ENCODE data around the gene RYR1. TPM values are rescaled to one million over a fixed set of nuclear protein-coding genes. Genes with fewer than 3 reads are reported as not detected.

Gene RYR1
- total RNA-seq, 6 experiments from 2014 or later: not detected

DNA sequence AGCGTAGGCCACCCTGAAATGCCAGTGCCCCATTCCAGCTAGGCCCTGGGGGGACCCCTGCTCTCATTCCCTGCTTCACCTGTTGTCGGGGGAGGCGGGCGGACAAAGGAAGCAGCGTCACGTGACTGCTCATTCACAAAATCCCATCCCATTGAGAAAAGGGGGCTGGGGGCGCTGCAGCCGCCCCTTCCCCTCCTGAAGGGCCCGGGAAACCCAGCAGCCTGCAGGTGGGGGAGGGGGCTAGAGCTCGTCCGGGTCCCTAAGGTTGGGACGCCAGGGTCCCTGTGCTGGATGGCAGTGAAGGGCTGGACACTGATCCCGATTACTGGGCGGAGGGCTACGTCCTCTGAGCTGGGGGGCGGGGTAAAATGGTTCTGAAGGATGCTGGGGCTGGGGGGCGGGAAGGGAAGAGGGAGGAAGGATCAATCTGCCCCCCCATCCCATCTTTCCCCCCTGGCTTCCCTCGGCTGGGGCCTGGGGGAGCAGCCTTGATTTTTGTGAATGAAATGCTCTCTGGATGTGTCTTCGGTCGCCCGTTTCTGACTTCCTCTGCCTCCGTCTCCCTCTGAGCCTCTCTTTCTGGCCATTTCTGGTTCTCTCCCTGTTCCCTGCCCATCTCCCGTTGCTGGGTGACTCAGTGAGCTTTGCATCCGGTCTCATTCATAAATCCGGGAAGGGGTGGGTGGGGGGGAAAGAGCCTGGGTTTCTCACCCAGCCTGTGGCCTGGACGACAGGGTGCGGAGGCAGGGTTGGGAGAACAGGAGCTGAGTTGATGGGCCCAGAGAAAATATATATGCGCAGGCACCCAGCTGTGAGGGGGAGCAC, 44.2 kb upstream of the RYR1 start:
- peak; percentile 73 for DNase-seq
- H3K27me3 Mint-ChIP-seq (ENCODE audit: insufficient read depth): peaks cover 15% of the 10 kb centered on the region
- H3K4me3 Mint-ChIP-seq: peak overlapping the region; percentile 97
- peaks cover 35% of the 10 kb centered on the region for H3K36me3 Mint-ChIP-seq (ENCODE audit: low read depth)
- H3K9me3 Mint-ChIP-seq: no peaks in the 10 kb centered on the region
- peaks cover 50% of the 10 kb centered on the region for H3K4me1 Mint-ChIP-seq (ENCODE audit: low read depth)
- TF ChIP-seq, protein P1, sequence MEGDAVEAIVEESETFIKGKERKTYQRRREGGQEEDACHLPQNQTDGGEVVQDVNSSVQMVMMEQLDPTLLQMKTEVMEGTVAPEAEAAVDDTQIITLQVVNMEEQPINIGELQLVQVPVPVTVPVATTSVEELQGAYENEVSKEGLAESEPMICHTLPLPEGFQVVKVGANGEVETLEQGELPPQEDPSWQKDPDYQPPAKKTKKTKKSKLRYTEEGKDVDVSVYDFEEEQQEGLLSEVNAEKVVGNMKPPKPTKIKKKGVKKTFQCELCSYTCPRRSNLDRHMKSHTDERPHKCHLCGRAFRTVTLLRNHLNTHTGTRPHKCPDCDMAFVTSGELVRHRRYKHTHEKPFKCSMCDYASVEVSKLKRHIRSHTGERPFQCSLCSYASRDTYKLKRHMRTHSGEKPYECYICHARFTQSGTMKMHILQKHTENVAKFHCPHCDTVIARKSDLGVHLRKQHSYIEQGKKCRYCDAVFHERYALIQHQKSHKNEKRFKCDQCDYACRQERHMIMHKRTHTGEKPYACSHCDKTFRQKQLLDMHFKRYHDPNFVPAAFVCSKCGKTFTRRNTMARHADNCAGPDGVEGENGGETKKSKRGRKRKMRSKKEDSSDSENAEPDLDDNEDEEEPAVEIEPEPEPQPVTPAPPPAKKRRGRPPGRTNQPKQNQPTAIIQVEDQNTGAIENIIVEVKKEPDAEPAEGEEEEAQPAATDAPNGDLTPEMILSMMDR (IDR thresholded peaks at IDR 0.05): no peak
- H3K27ac Mint-ChIP-seq: peak overlapping the region; percentile 99

DNA sequence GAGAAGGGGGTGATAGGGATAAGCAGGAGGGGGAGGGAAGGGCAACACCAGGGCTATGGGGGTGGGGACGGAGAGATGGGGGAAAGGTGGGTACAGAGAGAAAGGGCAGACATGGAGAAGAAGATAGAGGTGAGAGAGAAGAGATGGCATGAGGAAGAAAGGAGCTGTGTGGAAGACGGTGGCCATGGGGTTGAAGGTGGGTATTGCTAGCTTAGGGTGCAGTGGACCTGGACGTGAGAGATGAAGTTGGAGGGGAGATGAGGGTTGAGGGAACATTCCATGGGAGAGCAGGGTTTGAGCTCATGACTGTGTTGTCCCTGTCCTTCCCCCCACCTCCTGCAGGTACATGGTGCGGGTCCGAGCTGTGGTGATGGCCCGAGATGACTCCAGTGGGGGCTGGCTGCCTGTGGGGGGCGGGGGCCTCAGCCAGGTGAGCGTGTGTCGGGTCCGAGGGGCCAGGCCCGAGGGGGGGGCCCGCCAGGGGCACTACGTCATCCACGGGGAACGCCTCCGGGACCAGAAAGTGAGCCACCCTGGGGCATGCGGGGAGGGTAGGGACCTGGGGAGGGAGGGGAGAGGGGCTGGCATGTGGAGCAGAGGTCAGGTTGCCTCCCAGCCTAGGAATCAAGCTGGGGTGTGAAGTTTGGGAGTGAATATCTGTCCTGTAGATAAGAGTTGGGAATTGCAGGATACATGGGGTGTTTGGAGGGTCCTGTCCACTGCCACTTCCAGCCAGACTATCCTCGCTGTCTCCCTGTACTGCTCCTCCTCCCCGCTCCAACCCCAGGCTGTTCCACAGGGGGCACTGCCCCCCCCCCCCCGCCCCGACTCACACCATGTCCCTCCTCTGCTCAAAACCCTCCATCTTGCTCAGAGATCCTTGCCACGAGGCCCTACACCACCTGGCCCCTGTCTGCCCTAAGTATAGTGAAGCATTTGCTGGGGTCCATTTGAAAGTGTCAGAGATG, 43.2 kb upstream of the RYR1 start:
- TF ChIP-seq, protein P1 (IDR thresholded peaks at IDR 0.05): no peak
- Mint-ChIP-seq H3K36me3 (ENCODE audit: low read depth) (peaks cover 40% of the 10 kb centered on the region), H3K27ac (peak overlapping the region; percentile 99), H3K4me3 (peak overlapping the region; percentile 97), H3K27me3 (ENCODE audit: insufficient read depth) (peaks cover 11% of the 10 kb centered on the region), H3K9me3 (no peaks in the 10 kb centered on the region), H3K4me1 (ENCODE audit: low read depth) (peaks cover 50% of the 10 kb centered on the region)
- no peak for DNase-seq

DNA sequence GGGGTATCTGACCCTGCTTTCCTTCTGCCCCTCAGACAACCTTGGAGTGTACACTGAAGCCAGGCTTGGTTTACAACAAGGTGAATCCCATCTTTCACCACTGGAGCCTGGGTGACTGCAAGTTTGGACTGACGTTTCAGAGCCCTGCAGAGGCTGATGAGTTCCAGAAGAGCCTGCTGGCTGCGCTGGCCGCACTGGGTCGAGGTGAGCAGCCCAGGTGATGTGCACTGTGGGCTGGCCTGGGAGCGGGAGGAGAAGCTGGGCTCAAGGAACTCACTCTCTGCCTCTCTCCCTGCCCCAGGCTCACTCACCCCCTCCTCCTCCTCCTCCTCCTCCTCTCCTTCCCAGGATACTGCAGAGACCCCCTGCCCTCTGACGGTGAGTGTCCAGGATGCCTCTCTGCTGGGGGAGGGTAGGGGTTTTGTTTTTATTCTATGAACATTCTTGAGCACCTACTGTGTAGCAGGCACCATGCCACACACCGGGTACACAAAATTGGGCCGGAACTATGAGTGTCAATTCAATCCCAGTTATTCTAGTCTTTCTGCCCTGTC, 41.5 kb upstream of the RYR1 start:
- no peak overlapping the region for H3K4me3 Mint-ChIP-seq
- H3K27me3 Mint-ChIP-seq (ENCODE audit: insufficient read depth): peaks cover 11% of the 10 kb centered on the region
- H3K36me3 Mint-ChIP-seq (ENCODE audit: low read depth): peaks cover 48% of the 10 kb centered on the region
- no peaks in the 10 kb centered on the region for H3K9me3 Mint-ChIP-seq
- no peak for DNase-seq
- H3K27ac Mint-ChIP-seq: peak overlapping the region; percentile 46; the same call in 1 of the 2 replicates
- peaks cover 50% of the 10 kb centered on the region for H3K4me1 Mint-ChIP-seq (ENCODE audit: low read depth)
- TF ChIP-seq, protein P1 (IDR thresholded peaks at IDR 0.05): no peak

DNA sequence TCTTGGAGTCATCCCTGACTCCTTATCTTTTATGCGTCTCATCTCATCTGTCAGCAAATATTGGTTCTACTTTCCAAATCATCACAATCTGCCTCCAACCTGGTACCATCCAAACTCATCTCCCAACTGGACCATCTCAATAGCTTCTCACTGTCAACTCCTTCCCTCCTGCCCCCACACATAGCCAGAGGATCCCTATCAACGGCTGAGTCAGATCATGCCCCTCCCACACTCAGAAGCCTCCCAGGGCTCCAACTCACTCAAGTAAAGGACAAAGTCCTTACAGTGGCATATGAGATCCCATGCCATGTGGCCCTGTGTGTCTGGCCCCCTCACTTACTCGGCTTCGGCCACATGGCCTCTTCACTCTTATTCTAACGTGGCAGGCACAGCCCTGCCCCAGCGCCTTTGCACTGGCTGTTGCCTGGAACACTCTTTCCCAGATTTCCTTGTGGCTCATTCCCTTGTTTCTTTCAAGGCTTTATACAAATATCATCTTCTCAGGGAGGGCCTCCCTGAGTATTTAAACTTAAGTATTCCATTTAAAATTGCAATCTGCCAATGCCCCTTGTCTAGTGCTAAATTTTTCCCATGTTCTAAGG, 40.7 kb upstream of the RYR1 start:
- Mint-ChIP-seq H3K36me3 (ENCODE audit: low read depth) (peaks cover 48% of the 10 kb centered on the region), H3K4me3 (0 out of 2 replicates have a peak overlapping the region, but pooled peaks have one; percentile 1), H3K9me3 (no peaks in the 10 kb centered on the region), H3K27ac (peak overlapping the region; percentile 40), H3K27me3 (ENCODE audit: insufficient read depth) (peaks cover 6% of the 10 kb centered on the region), H3K4me1 (ENCODE audit: low read depth) (peaks cover 43% of the 10 kb centered on the region)
- peak; percentile 47 for DNase-seq
- TF ChIP-seq, protein P1 (IDR thresholded peaks at IDR 0.05): no peak

DNA sequence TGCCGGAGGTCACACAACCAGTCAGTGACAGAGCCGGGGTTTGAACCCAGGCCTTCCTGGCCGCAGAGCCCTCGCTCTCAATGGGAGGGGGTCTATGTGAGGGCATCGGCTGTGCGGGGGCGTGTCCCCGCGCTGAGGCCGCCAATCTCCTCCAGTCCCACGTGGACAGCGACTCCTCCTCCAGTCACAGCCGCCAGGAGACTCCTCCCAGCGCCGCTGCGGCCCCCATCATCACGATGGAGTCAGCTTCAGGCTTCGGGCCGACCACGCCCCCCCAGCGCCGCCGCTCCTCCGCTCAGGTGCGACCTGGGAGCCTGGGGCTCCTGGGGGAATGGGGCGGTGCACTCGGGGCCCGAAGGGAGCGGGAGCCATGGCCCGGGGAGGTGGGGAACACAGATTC, 39.0 kb upstream of the RYR1 start:
- DNase-seq: no peak
- H3K9me3 Mint-ChIP-seq: no peaks in the 10 kb centered on the region
- H3K4me1 Mint-ChIP-seq (ENCODE audit: low read depth): peaks cover 43% of the 10 kb centered on the region
- H3K36me3 Mint-ChIP-seq (ENCODE audit: low read depth): peaks cover 46% of the 10 kb centered on the region
- TF ChIP-seq, protein P1 (IDR thresholded peaks at IDR 0.05): no peak
- H3K27ac Mint-ChIP-seq: no peak overlapping the region
- H3K4me3 Mint-ChIP-seq: no peak overlapping the region
- H3K27me3 Mint-ChIP-seq (ENCODE audit: insufficient read depth): peaks cover 2% of the 10 kb centered on the region

All from HFFc6 (cell line).